ENCODE data around the gene DNM3.
"Not testable (repeated sequence)": the region's sequence is repeated elsewhere in the genome, so short reads cannot be mapped to it uniquely, and the experiment has no call there.

The DNM3 gene

DNA sequence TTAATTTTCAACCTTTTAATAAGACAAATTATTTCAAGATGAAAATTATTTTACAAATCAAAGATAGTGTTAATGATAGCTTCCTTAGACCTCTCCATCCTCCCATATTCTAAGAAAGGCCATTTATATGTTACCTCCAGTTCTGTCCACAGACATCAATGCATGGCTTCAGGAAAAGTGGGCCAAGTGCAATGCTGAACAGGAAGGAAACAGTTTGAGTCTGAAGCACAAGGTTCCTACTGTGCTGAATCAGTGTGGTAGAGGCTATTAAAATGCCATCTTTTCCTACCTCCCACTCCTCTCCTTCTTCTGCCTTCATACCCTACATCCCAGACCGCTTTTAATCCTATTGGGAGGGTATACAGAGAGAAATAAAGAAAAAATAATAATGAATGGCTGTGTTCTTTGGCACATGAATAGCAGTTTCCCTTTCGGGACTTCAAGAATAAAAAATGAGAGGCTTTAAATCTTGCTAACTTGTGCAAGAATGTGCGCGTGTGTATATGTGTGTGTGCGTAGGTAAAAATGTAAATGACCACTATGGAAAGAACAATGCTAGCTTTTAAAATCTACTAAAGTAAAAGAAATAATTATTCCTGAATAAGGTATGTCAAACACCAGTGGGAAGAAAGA lies 516.6 kb downstream of the DNM3 start:
- no peak for DNase-seq (ENCODE audit: low read depth in 2 of 2)

DNA sequence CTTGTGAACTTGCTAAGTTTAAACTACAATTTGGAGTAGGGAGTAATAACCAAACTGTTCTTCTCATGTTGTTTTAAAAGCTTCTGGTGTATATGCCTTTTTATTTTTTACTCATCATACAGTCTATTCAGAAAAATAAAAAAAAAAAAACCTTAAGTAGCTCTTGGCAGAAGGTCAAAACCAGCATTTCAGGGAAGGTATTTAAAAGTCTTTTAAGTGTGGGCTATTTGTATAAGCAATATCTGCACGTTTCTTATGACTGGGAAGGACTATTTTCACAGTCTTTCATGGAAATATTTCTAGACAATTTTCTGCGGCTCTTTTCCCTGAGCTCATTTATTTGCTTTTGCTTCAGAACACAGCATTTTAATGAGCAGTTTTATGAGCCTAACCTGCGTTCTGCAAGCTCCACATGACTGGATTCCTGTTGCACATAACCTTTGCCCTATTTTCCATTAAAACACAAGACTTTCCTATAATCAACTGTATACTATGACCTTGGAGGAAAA lies 518.2 kb downstream of the DNM3 start:
- DNase-seq (ENCODE audit: low read depth in 2 of 2): no peak

DNA sequence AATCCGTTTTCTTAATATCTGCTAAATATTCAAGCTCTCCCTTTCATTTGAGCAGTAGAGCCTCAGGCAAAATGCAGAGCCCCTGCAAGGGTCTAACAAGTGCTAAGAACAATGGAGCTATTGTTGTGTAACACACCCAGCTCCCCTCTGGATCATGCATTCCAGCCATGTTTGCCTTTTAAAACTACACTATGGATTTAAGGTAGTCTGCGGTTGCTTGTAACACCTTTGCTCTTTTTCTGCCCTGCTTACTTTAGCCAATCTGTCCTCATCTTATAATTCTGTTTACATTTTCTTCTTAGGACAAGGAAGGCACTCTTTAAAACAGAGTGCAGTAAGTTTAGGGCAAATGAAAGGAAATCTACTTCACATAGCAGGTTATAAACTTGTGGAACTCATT lies 519.2 kb downstream of the DNM3 start:
- no peak for DNase-seq (ENCODE audit: low read depth in 2 of 2)

DNA sequence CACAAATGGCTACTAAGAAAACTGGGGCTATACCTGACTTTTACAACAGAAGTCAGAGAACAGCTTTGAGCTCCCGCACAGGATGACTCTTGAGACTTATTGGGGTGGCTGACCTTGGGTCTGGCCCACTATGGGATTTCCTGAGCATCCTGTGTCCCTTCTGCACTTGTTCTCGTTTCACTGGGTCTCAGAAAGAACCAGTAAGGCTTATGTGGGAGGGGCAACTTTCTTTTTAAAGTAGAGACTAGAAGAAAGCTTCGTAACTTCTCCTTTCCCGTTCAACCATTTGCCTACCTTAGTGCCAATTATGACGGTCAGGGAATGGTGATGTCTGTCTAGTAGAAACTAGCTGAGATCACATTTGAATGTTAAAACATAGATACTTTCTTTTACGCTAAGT lies 519.7 kb downstream of the DNM3 start:
- DNase-seq (ENCODE audit: low read depth in 2 of 2): no peak

DNA sequence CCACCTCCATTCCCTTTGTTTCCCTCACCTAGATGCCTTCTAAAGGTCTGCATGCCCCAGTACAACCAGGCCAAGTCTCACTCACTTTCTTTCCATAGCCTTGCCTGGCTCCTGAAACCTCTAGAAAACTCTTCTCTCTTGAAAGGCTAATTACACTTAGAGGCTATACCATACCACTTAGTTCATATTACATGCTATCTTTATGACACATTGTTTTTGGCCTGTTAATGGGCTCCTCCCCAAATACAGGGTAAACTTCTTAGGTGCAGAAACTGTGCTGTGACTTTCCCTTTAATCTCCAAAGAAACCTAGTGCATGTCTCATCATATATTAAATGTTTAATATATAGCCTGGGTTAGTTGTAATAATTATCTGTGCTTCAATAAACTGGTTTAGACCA lies 522.6 kb downstream of the DNM3 start:
- no peak for DNase-seq (ENCODE audit: low read depth in 2 of 2)

DNA sequence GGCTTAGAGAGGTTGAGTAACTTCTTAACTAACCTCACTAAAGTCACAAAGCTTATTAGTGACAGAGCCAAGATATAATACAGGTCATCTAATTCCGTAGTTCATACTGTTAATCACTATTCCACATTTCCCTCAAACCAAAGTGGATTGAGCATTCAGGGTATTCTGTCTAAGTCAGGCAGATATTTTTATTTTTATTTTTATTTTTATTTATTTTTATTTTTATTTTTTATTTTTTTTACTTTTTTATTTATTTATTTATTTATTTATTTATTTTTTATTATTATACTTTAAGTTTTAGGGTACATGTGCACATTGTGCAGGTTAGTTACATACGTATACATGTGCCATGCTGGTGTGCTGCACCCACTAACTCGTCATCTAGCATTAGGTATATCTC lies 530.3 kb downstream of the DNM3 start:
- not testable (repeated sequence) for DNase-seq (ENCODE audit: low read depth in 2 of 2)

DNA sequence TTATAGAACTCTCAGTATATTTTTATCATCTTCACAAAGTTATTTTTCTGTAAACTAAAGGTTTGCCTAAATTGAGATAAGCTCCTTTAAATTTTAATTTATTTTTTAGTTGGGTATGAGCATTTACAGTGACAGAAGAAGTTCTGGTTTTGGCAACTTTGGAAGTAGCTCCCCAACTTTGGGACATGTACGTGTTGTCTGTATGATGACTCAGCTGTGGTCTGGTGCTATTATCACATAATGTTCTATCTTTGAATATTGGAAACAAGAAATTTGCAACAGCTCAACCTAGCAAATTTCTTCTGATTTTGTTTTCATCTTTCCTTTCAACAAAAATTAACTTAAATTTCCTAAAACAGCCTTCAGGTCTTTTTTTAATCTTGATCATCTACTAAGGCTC lies 532.6 kb downstream of the DNM3 start:
- no peak for DNase-seq (ENCODE audit: low read depth in 2 of 2)

DNA sequence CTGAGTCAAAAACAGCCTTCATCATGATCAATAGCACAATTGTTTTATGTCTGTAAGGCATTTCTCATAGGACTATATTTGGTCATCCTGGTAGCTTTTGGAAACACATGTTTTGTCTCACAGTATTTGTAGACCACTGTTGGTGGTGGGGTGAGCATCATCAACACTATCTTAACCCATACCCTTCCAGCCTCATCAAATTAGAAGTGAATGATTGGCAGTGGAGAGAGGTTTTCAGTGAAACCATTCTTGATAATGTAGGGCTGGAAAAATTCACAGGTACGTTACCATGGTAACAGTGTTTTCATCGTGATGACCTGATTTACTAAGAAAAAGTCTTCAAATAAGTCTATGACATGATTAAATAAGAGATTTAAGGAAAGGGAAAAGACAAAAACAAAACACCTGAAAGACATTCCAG lies 533.9 kb downstream of the DNM3 start:
- no peak for DNase-seq (ENCODE audit: low read depth in 2 of 2)

DNA sequence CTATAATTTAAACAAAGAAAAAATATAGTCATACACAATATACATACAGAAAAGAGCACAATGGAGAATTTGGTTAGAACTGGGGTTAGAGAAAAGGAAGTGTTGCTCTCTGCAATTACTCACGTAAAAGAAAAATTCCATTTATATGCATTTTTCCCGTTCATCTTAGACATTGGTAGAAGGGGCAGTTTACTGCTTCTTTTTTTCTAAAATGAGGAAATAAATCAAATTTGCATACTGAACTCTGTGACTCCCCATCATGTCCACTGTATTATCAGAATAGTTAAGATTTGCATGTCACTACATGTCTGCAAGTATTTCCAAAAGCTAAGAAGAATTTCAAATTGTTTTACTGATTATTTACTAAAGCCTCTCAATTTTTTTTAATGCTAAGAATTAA lies 535.1 kb downstream of the DNM3 start:
- no peak for DNase-seq (ENCODE audit: low read depth in 2 of 2)

DNA sequence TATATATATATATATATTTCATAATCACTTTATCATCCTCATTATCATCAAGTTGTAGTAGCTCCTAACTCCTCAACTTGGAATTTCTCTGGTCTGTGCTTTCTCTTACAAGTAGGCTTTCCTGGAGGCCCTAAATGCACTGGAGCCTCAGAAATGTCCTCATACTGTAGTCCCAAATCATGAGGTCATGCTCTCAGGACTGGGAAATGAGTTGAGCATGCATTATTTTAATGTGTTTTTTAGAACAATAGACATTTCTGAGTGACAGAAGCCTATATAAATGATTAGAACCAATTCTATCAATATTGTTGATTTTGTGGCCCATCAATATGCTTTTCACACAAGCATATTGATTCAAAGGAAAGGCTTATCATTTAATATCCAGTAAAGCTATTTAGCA lies 536.3 kb downstream of the DNM3 start:
- no peak for DNase-seq (ENCODE audit: low read depth in 2 of 2)

DNA sequence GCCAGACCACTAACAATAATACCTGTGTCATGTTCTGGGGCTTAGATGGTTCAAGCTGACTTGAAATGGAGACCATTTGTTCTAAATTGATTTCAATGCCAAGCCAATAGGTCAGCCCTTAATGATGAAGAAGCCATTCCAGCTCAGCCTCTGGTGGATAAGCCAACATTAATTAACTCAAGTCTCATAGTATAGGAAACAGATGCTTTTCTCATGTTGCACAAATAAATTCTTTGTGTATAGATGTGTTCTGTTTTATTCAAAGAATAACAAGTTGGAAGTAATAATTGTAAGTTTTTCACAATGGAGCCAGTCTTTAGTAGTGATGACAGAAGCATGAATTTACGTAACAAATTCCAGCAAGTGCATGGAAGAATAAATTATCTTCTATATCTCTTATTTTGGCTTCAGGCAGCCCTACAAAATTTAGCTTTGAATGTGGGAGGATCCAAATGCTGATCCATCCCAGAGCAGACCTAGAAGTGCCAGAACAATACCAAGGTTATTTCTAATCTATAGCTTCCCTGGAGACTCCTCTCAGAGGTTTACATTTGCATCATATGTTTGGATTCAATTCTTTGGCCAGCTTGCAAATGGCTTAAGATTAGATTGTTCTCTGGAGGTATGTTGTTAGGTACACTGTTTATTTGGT lies 536.9 kb downstream of the DNM3 start:
- no peak for DNase-seq (ENCODE audit: low read depth in 2 of 2)

DNA sequence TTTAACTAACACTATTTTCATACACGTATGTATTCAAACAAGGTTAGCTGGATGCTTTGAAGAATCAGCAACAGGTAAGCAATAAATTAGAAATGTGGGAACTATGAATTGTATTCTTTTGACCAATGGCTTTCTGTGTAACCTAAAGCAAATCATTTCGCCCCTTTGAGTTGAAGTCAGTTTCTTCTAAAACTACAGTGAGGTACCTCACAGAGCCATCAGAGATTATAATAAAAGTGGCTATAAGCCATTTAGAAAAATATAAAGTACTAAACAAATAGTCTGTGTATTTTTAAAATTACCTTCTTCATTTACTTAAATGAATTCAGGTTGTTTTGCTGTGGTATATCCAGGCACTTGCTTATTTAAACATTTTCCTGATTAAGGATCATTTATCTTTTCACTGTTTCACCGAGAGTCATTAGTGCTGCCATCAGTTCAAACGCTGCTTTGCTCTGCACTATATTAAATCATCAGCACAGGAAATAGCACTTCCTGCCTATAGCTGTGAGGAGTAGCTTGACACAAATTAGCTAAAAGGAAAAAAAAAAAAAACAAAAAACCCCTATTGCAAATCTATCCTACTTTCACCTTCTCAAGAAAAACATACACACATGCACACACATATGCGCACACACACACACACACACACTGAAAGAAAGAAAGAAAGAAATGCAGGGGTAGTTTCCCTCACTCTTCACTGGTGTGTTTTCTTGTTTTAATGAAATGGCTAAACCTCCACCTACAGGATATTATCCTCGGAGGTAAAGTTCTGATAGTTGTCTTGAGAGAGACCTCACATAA lies 539.3 kb downstream of the DNM3 start:
- no peak for DNase-seq (ENCODE audit: low read depth in 2 of 2)

DNA sequence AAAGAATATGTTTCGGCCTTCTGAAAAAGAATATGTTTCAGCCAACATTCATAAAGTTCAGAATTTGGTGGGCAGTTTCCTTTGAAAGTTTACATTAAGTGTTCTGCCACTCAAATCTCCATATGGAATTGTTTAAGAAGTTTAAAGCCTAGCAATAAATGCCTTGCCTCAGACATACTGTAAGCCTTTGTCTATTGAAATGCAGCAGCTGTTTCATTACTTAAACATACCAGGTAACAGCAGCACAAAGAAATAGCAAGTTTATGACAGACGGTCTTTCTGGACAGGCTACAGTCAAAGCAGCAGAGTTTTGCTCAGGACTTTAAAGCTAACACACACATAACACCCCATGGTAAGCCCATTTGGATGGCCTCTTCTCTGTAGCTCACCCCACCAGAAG lies 540.6 kb downstream of the DNM3 start:
- DNase-seq (ENCODE audit: low read depth in 2 of 2): no peak

DNA sequence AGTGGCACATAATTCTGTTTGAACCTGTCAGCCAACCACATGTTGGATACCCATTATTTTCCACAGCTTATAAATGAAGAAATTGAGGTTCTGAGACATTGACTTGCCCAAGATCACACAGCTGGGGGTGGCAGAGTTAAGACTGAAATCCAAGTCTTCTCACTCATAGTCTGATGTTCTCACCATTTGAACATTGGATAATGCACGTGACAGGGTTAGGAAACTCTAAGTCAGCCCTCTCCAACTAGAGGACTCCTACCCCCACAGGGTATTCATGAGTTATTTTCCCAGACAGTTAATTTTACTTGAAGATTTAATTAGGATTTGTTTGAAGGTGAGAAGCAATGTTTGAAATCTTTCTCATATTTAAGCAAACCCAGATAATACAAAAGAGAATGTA lies 541.1 kb downstream of the DNM3 start:
- DNase-seq (ENCODE audit: low read depth in 2 of 2): no peak

DNA sequence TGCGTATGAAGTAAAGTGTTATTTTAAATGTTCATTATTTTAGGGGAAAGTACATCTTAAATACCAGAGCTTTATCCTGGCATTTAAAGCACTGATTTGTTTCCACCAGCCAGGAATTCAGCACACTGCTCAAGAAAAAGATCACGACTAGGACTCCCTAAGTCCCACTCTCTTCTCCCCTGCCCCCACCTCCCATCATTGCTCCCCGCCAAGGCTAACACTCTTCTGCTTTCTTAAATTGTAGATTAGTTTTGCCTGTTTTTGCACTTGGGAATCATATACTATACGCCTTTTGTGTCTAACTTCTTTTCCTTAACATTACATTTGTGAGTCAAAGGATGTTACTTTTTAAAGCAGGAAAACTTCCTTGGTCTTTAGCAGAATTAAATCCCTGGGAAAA lies 541.7 kb downstream of the DNM3 start:
- no peak for DNase-seq (ENCODE audit: low read depth in 2 of 2)

DNA sequence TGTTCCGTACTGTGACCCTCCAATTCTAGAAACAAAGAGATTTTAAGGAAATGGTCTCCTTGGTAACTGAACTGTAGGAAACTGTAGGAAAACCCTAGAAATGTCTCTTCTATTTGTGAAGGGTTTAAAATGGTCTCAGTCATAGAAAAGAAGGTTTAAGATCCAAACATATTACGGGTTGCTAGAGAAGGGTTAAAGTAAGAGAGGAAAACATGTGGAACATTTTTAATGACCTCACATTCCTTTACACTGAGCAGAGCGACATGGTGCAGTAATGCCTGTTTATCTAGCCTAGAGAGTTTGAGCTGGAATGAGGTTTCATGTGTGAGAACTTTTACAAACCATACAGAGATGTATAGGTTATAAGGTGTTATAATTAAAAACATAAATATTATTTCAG lies 542.2 kb downstream of the DNM3 start:
- no peak for DNase-seq (ENCODE audit: low read depth in 2 of 2)

DNA sequence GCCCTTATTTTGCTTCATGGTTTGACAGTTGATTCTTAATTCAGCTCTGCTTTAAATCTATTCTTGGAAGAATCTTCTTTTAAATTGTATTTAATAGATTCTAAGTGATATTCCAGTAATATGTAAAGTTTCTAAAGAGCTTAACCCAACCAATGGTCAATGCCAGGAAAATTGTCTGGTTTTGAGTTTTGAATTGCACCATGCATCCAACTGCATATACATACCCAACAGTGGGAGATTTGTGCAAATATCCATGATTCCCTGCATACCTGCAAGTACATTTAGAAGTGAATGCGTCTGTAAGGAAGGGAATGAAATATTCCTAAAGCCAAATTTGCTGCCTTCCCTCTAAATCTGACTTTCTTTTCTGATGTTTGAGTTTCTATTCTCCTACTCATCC lies 543.4 kb downstream of the DNM3 start:
- no peak for DNase-seq (ENCODE audit: low read depth in 2 of 2)

DNA sequence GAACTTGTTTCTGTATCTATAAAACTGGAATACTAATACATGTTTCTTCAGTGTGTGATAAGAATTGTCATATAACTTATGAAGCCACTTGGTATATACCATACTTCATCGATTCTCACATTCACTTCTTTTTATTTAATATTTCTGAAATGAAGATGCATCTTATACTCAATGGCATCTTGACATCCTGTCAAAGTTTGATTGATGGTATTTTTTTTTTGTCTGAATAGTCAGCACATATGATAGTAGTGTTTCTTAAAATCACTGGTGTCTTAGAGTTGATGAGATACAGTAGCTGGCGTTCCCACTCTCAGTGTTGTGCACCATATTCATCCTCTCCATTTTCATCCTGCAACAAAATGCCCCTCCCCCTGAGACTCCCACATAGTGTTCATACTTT lies 544.7 kb downstream of the DNM3 start:
- no peak for DNase-seq (ENCODE audit: low read depth in 2 of 2)

DNA sequence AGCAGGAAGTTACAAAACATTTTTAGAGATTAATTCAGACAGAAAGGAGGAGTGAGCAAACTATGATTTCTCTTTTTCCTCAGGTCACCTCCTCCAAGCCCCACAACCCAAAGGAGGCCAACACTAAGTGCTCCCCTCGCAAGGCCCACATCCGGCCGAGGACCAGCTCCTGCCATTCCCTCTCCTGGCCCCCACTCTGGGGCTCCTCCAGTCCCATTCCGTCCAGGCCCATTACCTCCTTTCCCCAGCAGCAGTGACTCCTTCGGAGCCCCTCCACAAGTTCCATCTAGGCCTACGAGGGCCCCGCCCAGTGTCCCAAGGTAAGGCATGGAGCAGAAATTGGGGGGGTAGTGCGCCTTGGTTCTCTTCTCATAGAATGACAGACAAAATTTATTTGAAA lies 547.2 kb downstream of the DNM3 start:
- no peak for DNase-seq (ENCODE audit: low read depth in 2 of 2)

DNA sequence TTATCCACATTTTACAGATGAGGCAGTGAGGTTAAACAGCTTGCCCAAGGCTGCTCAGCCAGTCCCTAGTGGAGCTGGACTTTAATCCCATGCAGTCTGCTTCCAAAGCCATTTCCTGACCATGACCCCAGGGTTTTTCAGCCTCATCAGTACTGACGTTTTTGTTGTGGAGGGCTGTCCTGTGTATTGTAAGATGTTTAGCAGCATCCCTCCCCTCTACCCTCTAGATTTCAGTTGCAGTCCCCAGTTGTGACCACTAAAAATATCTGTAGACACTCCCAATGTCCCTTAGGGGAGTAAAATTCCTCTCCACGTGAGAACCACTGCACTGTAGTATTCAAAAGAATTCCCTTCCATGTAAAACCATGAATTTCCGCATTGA lies 549.0 kb downstream of the DNM3 start:
- DNase-seq (ENCODE audit: low read depth in 2 of 2): no peak

DNA sequence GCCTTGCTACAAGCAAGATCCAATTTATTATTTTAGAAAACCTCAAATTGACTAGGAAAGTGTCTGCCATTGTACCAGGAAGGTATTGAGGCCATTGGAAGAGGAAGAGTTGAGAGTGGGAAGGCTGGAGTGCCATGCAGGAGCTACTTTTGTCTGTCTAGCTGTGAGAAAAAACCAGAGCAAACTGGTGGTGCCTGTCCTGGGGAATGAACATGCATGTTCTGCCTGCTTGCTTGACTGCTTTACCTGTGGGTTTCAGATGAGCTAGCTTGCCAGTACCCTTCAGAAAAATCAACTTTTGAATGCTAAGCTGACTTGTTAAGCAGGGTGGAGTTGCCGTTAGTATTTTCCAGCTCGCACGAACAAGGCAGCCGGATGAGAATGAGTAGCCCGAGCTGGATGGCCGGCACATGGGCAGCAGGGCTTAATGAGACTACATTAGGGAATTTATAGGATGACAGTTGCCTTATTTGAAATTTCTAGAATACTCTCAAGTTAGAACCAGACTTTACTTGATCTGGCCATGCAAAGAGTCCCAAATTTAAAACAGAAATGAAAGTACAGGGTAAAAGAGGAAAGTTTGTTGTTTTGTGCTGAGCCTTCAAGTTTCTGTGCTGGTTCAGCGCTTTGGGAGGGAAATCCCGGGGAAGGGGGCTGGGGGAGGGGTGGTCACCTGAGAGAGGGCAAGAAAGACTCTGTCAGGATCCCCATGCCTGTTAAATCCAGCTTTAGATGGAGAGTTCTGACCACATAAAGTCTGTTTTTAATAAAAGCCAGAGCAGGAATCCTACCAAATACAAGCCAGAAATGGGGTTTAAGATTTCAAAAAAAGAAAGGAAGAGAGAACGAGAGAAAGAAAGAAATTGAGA lies 549.6 kb downstream of the DNM3 start:
- DNase-seq (ENCODE audit: low read depth in 2 of 2): no peak

DNA sequence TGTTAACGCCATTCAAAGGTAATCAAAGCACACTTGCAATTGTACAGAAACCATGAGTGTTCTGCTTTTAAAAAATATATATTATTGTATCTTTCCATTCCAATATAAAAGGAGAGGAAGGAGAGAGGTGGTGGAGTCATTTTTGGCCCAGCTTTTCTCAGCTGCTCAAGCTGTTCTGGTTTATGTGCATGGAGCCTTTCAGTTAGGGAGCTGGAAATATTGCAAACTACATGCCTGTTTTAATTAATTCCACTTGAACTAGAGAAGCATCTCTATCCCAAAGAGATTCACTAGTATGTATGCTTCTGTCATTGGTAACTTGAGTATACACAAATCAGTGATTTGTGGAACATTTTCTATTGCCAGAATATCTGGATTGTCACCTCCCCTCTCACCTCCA lies 550.7 kb downstream of the DNM3 start:
- no peak for DNase-seq (ENCODE audit: low read depth in 2 of 2)

All from stimulated activated CD8-positive, alpha-beta memory T cell treated with anti-CD3 and anti-CD28 coated beads, Interleukin-15, amount 100 ng/mL, for 48 hours (primary cell).